ENCODE results near the gene GPR137.

GPR137 gene

GRCh38 chr11:64334764-64335735 lies 49.4 kb downstream of the GPR137 start:
- peak; percentile 89 for TF ChIP-seq EGR1 (IDR thresholded peaks at IDR 0.05)
- peak; percentile 99 for TF ChIP-seq CEBPB (IDR thresholded peaks at IDR 0.05)
- TF ChIP-seq, protein P1, sequence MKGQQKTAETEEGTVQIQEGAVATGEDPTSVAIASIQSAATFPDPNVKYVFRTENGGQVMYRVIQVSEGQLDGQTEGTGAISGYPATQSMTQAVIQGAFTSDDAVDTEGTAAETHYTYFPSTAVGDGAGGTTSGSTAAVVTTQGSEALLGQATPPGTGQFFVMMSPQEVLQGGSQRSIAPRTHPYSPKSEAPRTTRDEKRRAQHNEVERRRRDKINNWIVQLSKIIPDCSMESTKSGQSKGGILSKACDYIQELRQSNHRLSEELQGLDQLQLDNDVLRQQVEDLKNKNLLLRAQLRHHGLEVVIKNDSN (IDR thresholded peaks at IDR 0.05), result no peak; the same call in 1 of the 2 replicates
- no peak for TF ChIP-seq TAF1 (IDR thresholded peaks at IDR 0.05; ENCODE audit: low read depth)
- peak; percentile 78; the same call in 1 of the 2 replicates for TF ChIP-seq EP300 (IDR thresholded peaks at IDR 0.05; ENCODE audit: borderline replicate concordance)
- TF ChIP-seq TCF12 (IDR thresholded peaks at IDR 0.05; ENCODE audit: low read depth), result peak; percentile 89
- no peak for TF ChIP-seq RAD21 (IDR thresholded peaks at IDR 0.05; ENCODE audit: low read depth)
- TF ChIP-seq MAX (IDR thresholded peaks at IDR 0.05), result peak; percentile 84
- peak; percentile 91 for TF ChIP-seq ZBTB7A (IDR thresholded peaks at IDR 0.05; ENCODE audit: low read depth)
- TF ChIP-seq NFIC (IDR thresholded peaks at IDR 0.05), result peak; percentile 44; the same call in 1 of the 2 replicates
- TF ChIP-seq REST (IDR thresholded peaks at IDR 0.05; ENCODE audit: low read depth), result no peak
- peak; percentile 89 for TF ChIP-seq TEAD4 (IDR thresholded peaks at IDR 0.05)
- no peak for TF ChIP-seq CREB1 (IDR thresholded peaks at IDR 0.05; ENCODE audit: low read depth)

DNA sequence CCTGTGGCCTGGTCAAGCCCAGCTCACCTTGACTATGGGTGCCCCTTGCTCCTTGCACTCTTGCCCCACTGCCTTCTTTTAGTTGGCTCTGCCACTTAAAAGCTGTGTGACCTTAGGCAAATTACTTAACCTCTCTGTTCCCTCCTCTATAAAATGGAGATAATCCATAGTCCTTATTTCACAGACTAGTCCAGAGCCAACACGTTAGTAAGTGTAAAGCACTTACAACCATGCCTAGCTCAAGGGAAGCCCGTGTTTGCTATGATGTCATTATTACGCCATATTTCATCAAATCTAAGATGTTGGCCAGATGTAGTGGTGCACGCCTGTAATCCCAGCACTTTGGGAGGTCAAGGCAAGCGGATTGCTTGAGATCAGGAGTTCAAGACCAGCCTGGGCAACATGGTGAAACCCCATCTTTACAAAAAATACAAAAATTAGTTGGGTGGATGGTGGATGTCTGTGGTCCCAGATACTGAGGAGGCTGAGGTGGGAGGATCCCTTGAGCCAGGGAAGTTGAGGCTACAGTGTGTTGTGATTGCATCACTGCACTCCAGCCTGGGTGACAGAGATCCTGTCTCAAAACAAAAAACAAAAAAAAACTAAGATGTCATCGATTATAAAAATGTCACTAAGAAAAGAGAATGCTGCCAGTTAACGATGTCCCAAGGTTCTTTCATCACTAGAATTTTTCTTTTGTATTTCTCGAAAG lies 52.0 kb downstream of the GPR137 start:
- TF ChIP-seq NFIC (IDR thresholded peaks at IDR 0.05) (no peak), TAF1 (IDR thresholded peaks at IDR 0.05; ENCODE audit: low read depth) (no peak), EGR1 (IDR thresholded peaks at IDR 0.05) (no peak), ZBTB7A (IDR thresholded peaks at IDR 0.05; ENCODE audit: low read depth) (no peak), RAD21 (IDR thresholded peaks at IDR 0.05; ENCODE audit: low read depth) (no peak), MAX (IDR thresholded peaks at IDR 0.05) (no peak), REST (IDR thresholded peaks at IDR 0.05; ENCODE audit: low read depth) (no peak), YY1 (IDR thresholded peaks at IDR 0.05; ENCODE audit: low read depth) (no peak), FOXM1 (IDR thresholded peaks at IDR 0.05; ENCODE audit: borderline replicate concordance, low read depth) (no peak), TCF12 (IDR thresholded peaks at IDR 0.05; ENCODE audit: low read depth) (no peak)
- TF ChIP-seq, protein P1 (IDR thresholded peaks at IDR 0.05), result no peak

GRCh38 chr11:64338716-64339115 lies 53.1 kb downstream of the GPR137 start:
- no peak for TF ChIP-seq REST (IDR thresholded peaks at IDR 0.05; ENCODE audit: low read depth)
- TF ChIP-seq CREB1 (IDR thresholded peaks at IDR 0.05; ENCODE audit: low read depth), result no peak
- TF ChIP-seq, protein P1 (IDR thresholded peaks at IDR 0.05), result no peak
- TF ChIP-seq TAF1 (IDR thresholded peaks at IDR 0.05; ENCODE audit: low read depth), result no peak
- no peak for TF ChIP-seq TEAD4 (IDR thresholded peaks at IDR 0.05)
- no peak for TF ChIP-seq ZBTB7A (IDR thresholded peaks at IDR 0.05; ENCODE audit: low read depth)
- TF ChIP-seq RAD21 (IDR thresholded peaks at IDR 0.05; ENCODE audit: low read depth), result no peak
- no peak for TF ChIP-seq EGR1 (IDR thresholded peaks at IDR 0.05)
- no peak for TF ChIP-seq MAX (IDR thresholded peaks at IDR 0.05)
- TF ChIP-seq YY1 (IDR thresholded peaks at IDR 0.05; ENCODE audit: low read depth), result no peak
- TF ChIP-seq TCF12 (IDR thresholded peaks at IDR 0.05; ENCODE audit: low read depth), result no peak
- no peak for TF ChIP-seq FOXM1 (IDR thresholded peaks at IDR 0.05; ENCODE audit: borderline replicate concordance, low read depth)
- TF ChIP-seq NFIC (IDR thresholded peaks at IDR 0.05), result no peak
- no peak for TF ChIP-seq EP300 (IDR thresholded peaks at IDR 0.05; ENCODE audit: borderline replicate concordance)
